Smooth muscle cell of the pulmonary artery (primary cell): ENCODE data around the gene DNASE1L3. TPM values are rescaled to one million over a fixed set of nuclear protein-coding genes. Genes with fewer than 3 reads are reported as not detected.

Source experiments
- total RNA-seq: library from RNA; depleted of rRNA; stranded (reverse); fragments of >200 nt; gene quantifications from 2 replicates; pipeline ENCODE4 v1.2.3, GENCODE V29; 2014

Gene DNASE1L3
- total RNA-seq, result 0.07 TPM in 1 of 2 replicates, not detected in the other

DNA sequence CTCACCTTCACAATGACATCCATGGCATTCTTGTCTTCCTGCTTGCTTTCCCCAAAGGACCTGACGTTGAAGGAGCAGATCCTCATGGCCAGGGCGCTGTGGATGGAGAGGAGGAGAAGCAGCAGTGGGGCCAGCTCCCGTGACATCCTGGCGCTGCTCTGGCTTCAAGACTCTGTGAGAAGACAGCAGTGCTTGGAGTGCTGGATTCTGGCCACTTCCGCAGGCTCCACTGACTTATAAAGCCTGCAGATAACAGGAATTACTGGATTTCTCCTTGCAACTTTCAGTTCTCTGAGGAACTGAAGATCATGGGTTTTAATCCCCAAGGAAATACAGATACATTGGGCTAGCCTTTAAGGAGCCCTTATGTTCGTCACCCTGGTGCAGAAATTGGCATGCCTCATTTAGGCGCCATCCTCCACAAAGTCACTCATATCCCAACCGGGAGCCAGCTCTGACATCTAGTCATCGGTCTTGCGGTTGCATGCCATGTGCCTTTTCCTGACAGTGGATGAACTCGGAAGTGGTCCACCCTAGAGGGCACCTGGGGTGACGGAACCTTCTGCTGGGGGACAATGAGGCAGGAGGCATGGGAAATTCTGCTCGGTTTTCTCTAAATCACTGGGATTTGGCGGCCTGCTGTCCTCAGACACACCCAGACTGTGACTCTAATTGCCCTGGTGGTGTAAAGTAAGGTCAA lies at the start of gene DNASE1L3:
Gene DNASE1L3 (minus strand): TSS at position 212 of the 700 bp plus-strand sequence. CDS start 66 bp downstream, at position 146.

GRCh38 chr3:58237238-58237940 lies 26.6 kb upstream of the DNASE1L3 start, which contains the start of gene ABHD6:
TSS of gene ABHD6 (plus strand) at chr3:58237792. CDS start at chr3:58256587, 18,795 bp downstream.

Other genes with a start within 250 kb of the DNASE1L3 start
- 127 and 300 TPM in 2 replicates for gene FLNB, start 202.6 kb downstream of the DNASE1L3 start, total RNA-seq
- gene ABHD6, start 26.8 kb upstream of the DNASE1L3 start, total RNA-seq, result 10.0 and 13.8 TPM in 2 replicates
- 10.2 and 12.6 TPM in 2 replicates for gene RPP14, start 95.3 kb upstream of the DNASE1L3 start, total RNA-seq
- gene HTD2, start 95.5 kb upstream of the DNASE1L3 start, total RNA-seq, result 11.4 and 11.7 TPM in 2 replicates
- 26.1 and 29.1 TPM in 2 replicates for gene PXK, start 121.9 kb upstream of the DNASE1L3 start, total RNA-seq
- 48.0 and 68.6 TPM in 2 replicates for gene PDHB, start 222.9 kb upstream of the DNASE1L3 start, total RNA-seq